ENCODE results near the gene PTPRU. TPM values are rescaled to one million over a fixed set of nuclear protein-coding genes. Genes with fewer than 3 reads are reported as not detected.

PTPRU gene
- total and polyA plus RNA-seq, 2 of the 8 experiments (the other 6 are each of a cell fraction or from before 2014, with no cell fraction given) = 33.8 to 41.8 TPM

DNA sequence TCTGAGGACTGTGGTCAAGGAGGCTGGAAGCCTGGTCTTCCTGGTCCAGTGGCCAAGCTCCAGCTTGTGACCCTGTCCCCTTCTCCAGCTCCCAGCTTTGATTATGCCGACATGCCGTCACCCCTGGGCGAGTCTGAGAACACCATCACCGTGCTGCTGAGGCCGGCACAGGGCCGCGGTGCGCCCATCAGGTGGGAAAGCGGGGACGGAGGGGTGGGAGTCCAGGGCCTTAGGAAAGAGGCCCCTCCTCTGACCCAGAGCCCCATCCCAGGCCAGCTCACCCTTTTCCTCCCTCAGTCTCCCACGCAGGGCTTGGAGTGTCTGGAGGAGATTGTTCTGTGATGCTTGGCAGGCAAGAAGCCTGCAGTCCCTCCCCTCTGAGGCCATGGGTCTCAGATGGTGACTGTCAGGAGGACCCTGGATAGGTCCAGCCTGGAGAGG, 43.6 kb downstream of the PTPRU start (continued):
- TF ChIP-seq, protein P1, sequence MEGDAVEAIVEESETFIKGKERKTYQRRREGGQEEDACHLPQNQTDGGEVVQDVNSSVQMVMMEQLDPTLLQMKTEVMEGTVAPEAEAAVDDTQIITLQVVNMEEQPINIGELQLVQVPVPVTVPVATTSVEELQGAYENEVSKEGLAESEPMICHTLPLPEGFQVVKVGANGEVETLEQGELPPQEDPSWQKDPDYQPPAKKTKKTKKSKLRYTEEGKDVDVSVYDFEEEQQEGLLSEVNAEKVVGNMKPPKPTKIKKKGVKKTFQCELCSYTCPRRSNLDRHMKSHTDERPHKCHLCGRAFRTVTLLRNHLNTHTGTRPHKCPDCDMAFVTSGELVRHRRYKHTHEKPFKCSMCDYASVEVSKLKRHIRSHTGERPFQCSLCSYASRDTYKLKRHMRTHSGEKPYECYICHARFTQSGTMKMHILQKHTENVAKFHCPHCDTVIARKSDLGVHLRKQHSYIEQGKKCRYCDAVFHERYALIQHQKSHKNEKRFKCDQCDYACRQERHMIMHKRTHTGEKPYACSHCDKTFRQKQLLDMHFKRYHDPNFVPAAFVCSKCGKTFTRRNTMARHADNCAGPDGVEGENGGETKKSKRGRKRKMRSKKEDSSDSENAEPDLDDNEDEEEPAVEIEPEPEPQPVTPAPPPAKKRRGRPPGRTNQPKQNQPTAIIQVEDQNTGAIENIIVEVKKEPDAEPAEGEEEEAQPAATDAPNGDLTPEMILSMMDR (IDR thresholded peaks at IDR 0.05; ENCODE audit: control extremely low read depth in 1 of 3, insufficient read depth in 1 of 3, low read depth in 1 of 3, low read length in 3 of 3) = no peak
- TF ChIP-seq KDM5A (IDR thresholded peaks at IDR 0.05; ENCODE audit: low read length) (no peak), CHD1 (IDR thresholded peaks at IDR 0.05; ENCODE audit: low read depth, low read length) (no peak), SP4 (IDR thresholded peaks at IDR 0.05; ENCODE audit: low read length) (no peak), SP1 (IDR thresholded peaks at IDR 0.05; ENCODE audit: low read depth, low read length) (no peak)

Measured in H1 (cell line).